GM19328 (cell line): Measurements from ENCODE around the gene AKTIP.

ENCODE experiments used
- ATAC-seq: cut with Tn5 transposase; IDR thresholded peaks from one replicate; pipeline ENCODE4 v1.9.1; 2021; ENCODE audit warnings: mild to moderate bottlenecking, moderate library complexity; ENCODE audit not compliant: unreplicated experiment

AKTIP gene

GRCh38 chr16:53484542-53484941 is 18.5 kb downstream of the AKTIP start:
- ATAC-seq, result no peak

- no peak for ATAC-seq
These were observed 20.9 kb downstream of the AKTIP start for GRCh38 chr16:53482123-53482522.

- no peak for ATAC-seq
These were observed 22.6 kb downstream of the AKTIP start for GRCh38 chr16:53480394-53480793.

DNA sequence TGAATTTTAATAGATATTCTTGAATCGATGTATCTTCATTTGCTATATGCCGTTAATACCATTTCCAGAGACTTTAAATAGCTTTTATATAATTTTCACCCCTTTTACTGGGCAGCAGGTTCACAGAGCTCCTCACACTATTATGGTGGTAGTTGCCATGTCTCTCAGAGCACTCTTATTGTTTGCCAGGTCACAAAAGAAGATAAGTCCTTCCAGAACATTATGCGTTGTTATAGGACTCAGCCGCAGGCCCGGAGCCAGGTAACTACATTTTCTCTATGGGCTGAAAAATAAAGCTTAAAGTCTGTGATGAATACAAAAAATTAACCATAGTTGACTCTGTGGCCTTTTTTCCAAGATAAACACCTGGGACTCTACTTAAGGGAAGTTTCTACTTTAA is 24.0 kb downstream of the AKTIP start:
- no peak for ATAC-seq

DNA sequence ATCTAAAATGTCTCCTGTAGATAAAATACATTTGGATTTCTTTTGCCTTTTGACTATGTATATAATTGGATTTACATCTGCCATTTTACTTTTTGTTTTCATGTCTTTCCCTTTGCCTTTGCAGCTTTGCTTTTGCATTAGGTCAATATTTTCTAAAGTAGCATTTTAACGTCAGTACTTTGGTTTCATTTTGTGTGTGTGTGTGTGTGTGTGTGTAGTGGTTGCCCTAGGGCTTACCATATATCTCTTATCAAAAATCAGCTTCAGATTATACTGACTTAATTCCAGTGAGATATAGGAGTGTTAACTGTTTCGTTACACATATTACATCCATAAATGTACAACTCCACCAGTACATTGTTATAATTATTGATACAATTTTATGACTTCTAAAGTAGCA is 26.1 kb downstream of the AKTIP start:
- ATAC-seq, result no peak

DNA sequence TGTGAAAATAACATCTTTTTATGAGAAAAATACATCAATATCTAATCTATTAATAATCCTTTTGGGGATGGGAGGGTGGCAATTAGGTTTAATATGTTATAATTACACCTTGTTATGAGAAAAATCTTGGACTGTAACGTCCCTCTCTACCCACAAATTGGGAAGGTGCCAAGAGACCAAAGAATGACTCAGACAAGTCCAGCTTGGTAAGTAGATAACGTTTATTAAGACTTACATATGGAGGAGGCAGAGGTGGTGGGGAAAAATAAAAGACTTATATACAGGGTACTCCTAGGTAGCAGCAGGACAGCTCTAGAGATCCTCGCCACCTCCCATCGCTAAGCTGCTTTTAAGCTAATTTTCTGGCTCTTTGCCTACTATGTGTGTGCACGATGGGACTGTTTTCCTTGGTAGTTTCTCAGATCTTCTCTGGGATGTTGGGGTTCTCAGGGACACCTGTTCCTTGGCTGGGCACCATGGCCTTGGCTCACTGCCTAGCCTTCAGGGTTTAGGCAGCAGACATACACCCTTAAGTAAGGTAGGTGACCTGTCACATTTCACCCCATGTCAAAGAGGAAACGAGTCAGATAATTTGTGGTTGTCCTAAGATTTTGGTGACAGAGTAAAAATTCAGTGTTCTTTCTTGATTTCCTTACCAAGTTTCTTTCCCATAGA is 37.3 kb downstream of the AKTIP start:
- ATAC-seq, result no peak

DNA sequence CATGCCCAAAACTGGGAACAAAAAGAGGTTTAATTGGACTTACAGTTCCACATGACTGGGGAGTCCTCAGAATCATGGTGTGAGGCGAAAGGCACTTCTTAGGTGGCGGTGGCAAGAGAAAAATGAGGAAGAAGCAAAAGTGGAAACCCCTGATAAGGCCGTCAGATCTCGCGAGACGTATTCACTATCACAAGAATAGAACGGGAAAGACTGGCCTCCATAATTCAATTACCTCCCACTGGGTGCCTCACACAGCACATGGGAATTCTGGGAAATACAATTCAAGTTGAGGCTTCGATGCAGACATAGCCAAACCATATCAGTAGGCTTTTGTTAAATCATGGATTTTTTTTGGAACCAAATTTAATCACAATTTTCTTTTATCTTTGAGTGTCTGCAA is 44.4 kb downstream of the AKTIP start:
- ATAC-seq, result no peak

- peak; percentile 100 for ATAC-seq
These were observed 45.3 kb downstream of the AKTIP start for GRCh38 chr16:53457670-53458069.

- no peak for ATAC-seq
These were observed 46.4 kb downstream of the AKTIP start for GRCh38 chr16:53456625-53457024.

DNA sequence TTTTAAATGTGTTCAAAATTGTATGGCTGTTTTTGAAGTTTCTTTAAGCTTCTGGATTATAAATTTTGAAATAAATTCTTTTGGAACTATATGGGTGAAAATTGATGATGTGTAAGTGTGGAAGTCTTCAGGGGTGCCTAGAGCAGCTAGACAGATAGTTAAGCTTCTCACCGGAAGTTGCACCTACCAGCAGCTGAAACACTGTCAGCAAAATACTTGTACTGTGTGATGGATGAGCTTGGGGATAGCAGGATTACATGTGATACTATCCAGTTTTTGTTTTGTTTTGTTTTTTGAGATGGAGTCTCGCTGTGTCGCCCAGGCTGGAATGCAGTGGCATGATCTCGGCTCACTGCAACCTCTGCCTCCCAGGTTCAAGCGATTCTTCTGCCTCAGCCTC is 49.1 kb downstream of the AKTIP start:
- ATAC-seq, result no peak

- ATAC-seq, result no peak
These were observed 53.0 kb downstream of the AKTIP start for GRCh38 chr16:53449816-53450517.

DNA sequence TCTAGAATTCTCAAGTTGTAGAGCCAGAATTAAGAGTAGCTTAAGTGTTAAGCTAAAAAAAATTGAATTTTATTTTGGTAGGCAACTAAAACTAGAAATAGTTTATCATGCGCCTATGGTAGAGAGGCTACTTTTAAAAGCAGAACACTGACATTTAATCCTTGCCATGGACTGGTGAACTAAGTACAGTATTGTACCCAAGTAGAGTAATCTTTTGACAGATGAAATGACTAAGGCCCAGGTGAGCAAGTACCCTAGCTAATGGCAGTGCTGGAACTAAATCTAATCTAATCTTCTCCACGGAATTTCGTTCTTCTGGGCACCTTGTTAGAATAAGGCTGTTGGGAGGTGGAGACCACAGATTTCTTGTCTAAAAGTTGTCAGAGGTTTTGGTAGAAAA is 56.9 kb downstream of the AKTIP start:
- no peak for ATAC-seq

GRCh38 chr16:53445534-53445933 is 57.5 kb downstream of the AKTIP start:
- no peak for ATAC-seq
